GM13977 (cell line): ENCODE data around the gene ADK.
"Not testable (repeated sequence)": the region's sequence is repeated elsewhere in the genome, so short reads cannot be mapped to it uniquely, and the experiment has no call there.

Experiments
- DNase-seq: peaks from one replicate; pipeline ENCODE4 v3.0.0; 2012; ENCODE audit warnings: low spot score
- in situ Hi-C: fragments of 300-500 bp; cut with MboI; formaldehyde crosslinking; loops from one replicate; pipeline ENCODE4 v1.12.0; 2022; ENCODE audit warnings: low sequenced_read_pairs, low pct_unique_long_range_greater_than_20kb, mixed read lengths, inconsistent platforms; ENCODE audit not compliant: unreplicated experiment
- TF ChIP-seq, protein P1 (sequence below): IDR thresholded peaks from 2 replicates; pipeline ENCODE4 v1.5.1; 2012; ENCODE audit warnings: mild to moderate bottlenecking, control low read depth; ENCODE audit not compliant: insufficient read depth; ENCODE audit errors: extremely low read depth, missing control alignments

ADK gene

GRCh38 chr10:74121368-74121767 is 29.7 kb upstream of the ADK start:
- in situ Hi-C loops = no loop called here
- DNase-seq = no peak
- TF ChIP-seq, protein P1, sequence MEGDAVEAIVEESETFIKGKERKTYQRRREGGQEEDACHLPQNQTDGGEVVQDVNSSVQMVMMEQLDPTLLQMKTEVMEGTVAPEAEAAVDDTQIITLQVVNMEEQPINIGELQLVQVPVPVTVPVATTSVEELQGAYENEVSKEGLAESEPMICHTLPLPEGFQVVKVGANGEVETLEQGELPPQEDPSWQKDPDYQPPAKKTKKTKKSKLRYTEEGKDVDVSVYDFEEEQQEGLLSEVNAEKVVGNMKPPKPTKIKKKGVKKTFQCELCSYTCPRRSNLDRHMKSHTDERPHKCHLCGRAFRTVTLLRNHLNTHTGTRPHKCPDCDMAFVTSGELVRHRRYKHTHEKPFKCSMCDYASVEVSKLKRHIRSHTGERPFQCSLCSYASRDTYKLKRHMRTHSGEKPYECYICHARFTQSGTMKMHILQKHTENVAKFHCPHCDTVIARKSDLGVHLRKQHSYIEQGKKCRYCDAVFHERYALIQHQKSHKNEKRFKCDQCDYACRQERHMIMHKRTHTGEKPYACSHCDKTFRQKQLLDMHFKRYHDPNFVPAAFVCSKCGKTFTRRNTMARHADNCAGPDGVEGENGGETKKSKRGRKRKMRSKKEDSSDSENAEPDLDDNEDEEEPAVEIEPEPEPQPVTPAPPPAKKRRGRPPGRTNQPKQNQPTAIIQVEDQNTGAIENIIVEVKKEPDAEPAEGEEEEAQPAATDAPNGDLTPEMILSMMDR = no peak

- TF ChIP-seq, protein P1 = no peak
- in situ Hi-C loops = no loop called here
- no peak for DNase-seq
Observed at GRCh38 chr10:74122060-74122459, 29.0 kb upstream of the ADK start.

GRCh38 chr10:74123081-74123480 is 27.9 kb upstream of the ADK start:
- TF ChIP-seq, protein P1 = no peak
- DNase-seq = no peak
- in situ Hi-C loops = no loop called here

DNA sequence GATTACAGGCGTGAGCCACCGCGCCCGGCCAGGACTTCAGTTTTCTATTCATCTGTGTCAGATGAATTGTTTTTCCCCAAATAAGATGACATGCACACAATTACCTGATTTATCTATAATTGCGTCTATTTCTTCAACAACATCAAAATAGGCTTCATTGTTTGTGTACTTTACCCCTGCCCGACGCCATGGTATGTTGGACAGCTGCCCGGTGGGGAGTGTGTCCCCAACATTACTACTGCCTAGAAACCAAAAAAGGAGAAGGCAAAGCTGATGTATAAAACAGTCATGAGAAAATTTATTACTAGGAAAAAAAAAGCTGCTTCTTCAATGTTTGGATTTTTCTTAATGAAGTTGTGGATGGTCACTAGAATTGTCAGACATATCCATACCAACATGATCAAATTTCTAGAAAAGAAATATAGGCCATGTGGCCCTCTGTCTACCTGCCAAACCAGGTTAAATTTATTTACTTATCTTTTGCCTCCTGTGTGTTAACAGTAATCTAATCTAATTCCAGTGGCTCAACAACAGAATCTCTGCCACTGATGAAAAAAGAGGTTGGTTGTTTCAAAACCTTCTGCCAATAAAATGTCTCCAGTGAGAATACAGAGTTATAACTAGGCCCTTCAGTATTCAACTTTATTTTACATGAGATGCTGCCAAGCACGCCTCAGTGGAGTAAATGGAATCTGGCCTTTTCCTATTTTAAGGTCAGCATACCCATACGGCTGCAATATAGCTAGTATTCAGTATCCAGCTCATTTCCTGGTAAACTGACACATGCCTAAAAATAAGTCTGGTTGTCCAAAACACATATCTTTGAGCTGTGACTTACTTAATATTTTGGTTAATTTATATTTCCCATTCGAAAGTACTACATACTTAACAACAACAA is 16.8 kb upstream of the ADK start:
- in situ Hi-C loops = no loop called here
- no peak for DNase-seq
- TF ChIP-seq, protein P1 = no peak

DNA sequence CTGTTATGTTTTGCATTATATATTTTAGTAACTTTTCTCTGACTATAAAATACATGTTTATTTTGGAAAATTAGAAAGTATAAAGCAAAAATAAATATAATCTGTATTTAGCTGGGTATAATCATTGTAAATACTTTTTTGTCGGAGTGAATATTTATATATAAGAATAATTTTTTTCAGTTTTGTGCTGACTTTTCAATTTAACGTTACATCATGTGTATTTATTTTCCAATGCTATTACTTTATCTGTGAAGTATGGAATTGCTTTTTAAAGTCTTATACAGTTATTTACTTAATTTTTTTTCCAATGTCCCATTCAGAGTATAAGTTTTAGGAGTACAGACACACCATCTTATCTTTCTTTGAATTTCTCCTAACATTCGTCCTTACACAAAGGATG is 15.6 kb upstream of the ADK start:
- in situ Hi-C loops = no loop called here
- TF ChIP-seq, protein P1 = no peak
- DNase-seq = no peak

DNA sequence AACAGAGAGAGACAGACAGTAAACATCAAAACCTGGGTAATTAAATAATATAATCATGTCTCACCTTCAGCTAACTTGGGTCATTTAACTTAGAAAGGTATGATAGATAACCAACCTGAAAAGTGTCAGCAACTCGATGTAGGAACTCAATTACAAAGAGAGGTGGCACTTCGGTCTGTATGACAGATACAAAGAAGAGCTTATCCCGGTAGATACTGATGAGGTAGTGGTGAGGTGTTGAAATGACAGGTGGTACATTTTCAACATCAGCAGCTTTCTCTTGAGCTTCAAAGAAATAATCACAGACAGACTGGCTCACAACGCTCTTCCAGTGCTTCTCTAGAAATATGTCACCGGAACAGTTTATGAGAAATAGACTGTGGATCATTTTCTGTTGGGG is 13.0 kb upstream of the ADK start:
- no peak for DNase-seq
- in situ Hi-C loops = no loop called here
- TF ChIP-seq, protein P1 = no peak

- in situ Hi-C loops, DNase-seq: not testable (repeated sequence)
Observed at GRCh38 chr10:74138596-74138995, 12.4 kb upstream of the ADK start.
